SJCRH30 (cell line): Measurements from ENCODE around the gene CTBP1. TPM values are rescaled to one million over a fixed set of nuclear protein-coding genes. Genes with fewer than 3 reads are reported as not detected.

ENCODE experiments used
- DNase-seq, 2 experiments: peaks; one replicate each; pipeline ENCODE4 v3.0.0-alpha.2; 2015 to 2020
- H3K27ac ChIP-seq: fragments of 250-450 bp; sonication (Bioruptor Pico); 2 replicates; pipeline ENCODE4 v1.5.1; 2020; ENCODE audit warnings: mild to moderate bottlenecking, moderate library complexity
- H3K27me3 ChIP-seq: fragments of 250-450 bp; sonication (Bioruptor Pico); 2 replicates; pipeline ENCODE4 v1.5.1; 2020; ENCODE audit warnings: mild to moderate bottlenecking, moderate library complexity
- H3K36me3 ChIP-seq: fragments of 250-450 bp; sonication (Bioruptor Pico); 2 replicates; pipeline ENCODE4 v1.5.1; 2020; ENCODE audit warnings: mild to moderate bottlenecking, moderate library complexity
- H3K4me1 ChIP-seq: fragments of 250-450 bp; sonication (Bioruptor Pico); 2 replicates; pipeline ENCODE4 v1.5.1; 2020; ENCODE audit warnings: mild to moderate bottlenecking, moderate library complexity
- H3K4me3 ChIP-seq: fragments of 250-450 bp; sonication (Bioruptor Pico); 2 replicates; pipeline ENCODE4 v1.5.1; 2020; ENCODE audit warnings: mild to moderate bottlenecking, moderate library complexity
- H3K9me3 ChIP-seq: fragments of 250-450 bp; sonication (Bioruptor Pico); replicated peaks from 2 replicates; pipeline ENCODE4 v1.5.1; 2020; ENCODE audit warnings: mild to moderate bottlenecking, moderate library complexity
- total RNA-seq: library from RNA; depleted of rRNA; stranded (reverse); fragments of >200 nt; shearing (Covaris generic); gene quantifications from 2 replicates; pipeline ENCODE4 v1.2.3, GENCODE V29; 2014

CTBP1 gene
- total RNA-seq, 1 experiment from 2014 or later, result 141 TPM

- H3K4me3 ChIP-seq, result no peak overlapping the region
- no peak overlapping the region for H3K27ac ChIP-seq
- no peaks in the 10 kb centered on the region for H3K9me3 ChIP-seq
- H3K36me3 ChIP-seq, result peaks cover 22% of the 10 kb centered on the region; the same call in 1 of the 2 replicates
- DNase-seq, result no peak
- no peaks in the 10 kb centered on the region for H3K27me3 ChIP-seq
- peaks cover 18% of the 10 kb centered on the region for H3K4me1 ChIP-seq
These were observed 37.6 kb downstream of the CTBP1 start for GRCh38 chr4:1211371-1211770.

GRCh38 chr4:1210971-1211370 lies 38.0 kb downstream of the CTBP1 start:
- no peak overlapping the region for H3K4me3 ChIP-seq
- H3K36me3 ChIP-seq, result peaks cover 21% of the 10 kb centered on the region; the same call in 1 of the 2 replicates
- H3K4me1 ChIP-seq, result peaks cover 19% of the 10 kb centered on the region
- no peak overlapping the region for H3K27ac ChIP-seq
- no peak for DNase-seq
- H3K9me3 ChIP-seq, result no peaks in the 10 kb centered on the region
- H3K27me3 ChIP-seq, result no peaks in the 10 kb centered on the region

- H3K9me3 ChIP-seq, result no peaks in the 10 kb centered on the region
- no peak for DNase-seq
- H3K36me3 ChIP-seq, result peaks cover 17% of the 10 kb centered on the region; the same call in 1 of the 2 replicates
- H3K4me3 ChIP-seq, result no peak overlapping the region
- no peaks in the 10 kb centered on the region for H3K27me3 ChIP-seq
- peaks cover 24% of the 10 kb centered on the region for H3K4me1 ChIP-seq
- H3K27ac ChIP-seq, result no peak overlapping the region
These were observed 38.6 kb downstream of the CTBP1 start for GRCh38 chr4:1210241-1210841.

- Histone ChIP-seq H3K4me3 (no peak overlapping the region), H3K36me3 (peaks cover 13% of the 10 kb centered on the region; the same call in 1 of the 2 replicates), H3K27me3 (no peaks in the 10 kb centered on the region), H3K27ac (no peak overlapping the region), H3K9me3 (no peaks in the 10 kb centered on the region), H3K4me1 (peaks cover 29% of the 10 kb centered on the region)
- no peak for DNase-seq
These were observed 39.1 kb downstream of the CTBP1 start for GRCh38 chr4:1209821-1210220.

- no peak for DNase-seq
- Histone ChIP-seq H3K27ac (no peak overlapping the region; the same call in 1 of the 2 replicates), H3K4me3 (no peak overlapping the region), H3K4me1 (peaks cover 32% of the 10 kb centered on the region), H3K9me3 (no peaks in the 10 kb centered on the region), H3K27me3 (no peaks in the 10 kb centered on the region), H3K36me3 (peaks cover 13% of the 10 kb centered on the region; the same call in 1 of the 2 replicates)
These were observed 39.8 kb downstream of the CTBP1 start for GRCh38 chr4:1208970-1209704.

- Histone ChIP-seq H3K27ac (peak overlapping the region; percentile 60), H3K27me3 (no peaks in the 10 kb centered on the region), H3K36me3 (peaks cover 11% of the 10 kb centered on the region; the same call in 1 of the 2 replicates), H3K4me1 (peaks cover 32% of the 10 kb centered on the region), H3K4me3 (peak overlapping the region; percentile 33), H3K9me3 (no peaks in the 10 kb centered on the region)
- peak; percentile 80 to 84 for DNase-seq
These were observed 40.5 kb downstream of the CTBP1 start for GRCh38 chr4:1208266-1208961.

GRCh38 chr4:1207603-1208265 lies 41.2 kb downstream of the CTBP1 start:
- H3K36me3 ChIP-seq, result peaks cover 6% of the 10 kb centered on the region; the same call in 1 of the 2 replicates
- H3K9me3 ChIP-seq, result no peaks in the 10 kb centered on the region
- DNase-seq, result peak; percentile 80 to 85
- peak overlapping the region; percentile 60 for H3K27ac ChIP-seq
- H3K4me3 ChIP-seq, result peak overlapping the region; percentile 33
- peaks cover 32% of the 10 kb centered on the region for H3K4me1 ChIP-seq
- H3K27me3 ChIP-seq, result no peaks in the 10 kb centered on the region

- DNase-seq, result no peak
- Histone ChIP-seq H3K36me3 (peaks cover 3% of the 10 kb centered on the region; the same call in 1 of the 2 replicates), H3K4me1 (peaks cover 32% of the 10 kb centered on the region), H3K4me3 (no peak overlapping the region), H3K27me3 (no peaks in the 10 kb centered on the region), H3K9me3 (no peaks in the 10 kb centered on the region), H3K27ac (no peak overlapping the region)
These were observed 41.8 kb downstream of the CTBP1 start for GRCh38 chr4:1207157-1207470.

- H3K27ac ChIP-seq, result no peak overlapping the region
- peak in 1 of 2 experiments; percentile 2 for DNase-seq
These were observed 42.4 kb downstream of the CTBP1 start for GRCh38 chr4:1206299-1207156.

GRCh38 chr4:1205586-1206298 lies 43.2 kb downstream of the CTBP1 start:
- Histone ChIP-seq H3K9me3 (no peaks in the 10 kb centered on the region), H3K27me3 (no peaks in the 10 kb centered on the region), H3K4me1 (peaks cover 42% of the 10 kb centered on the region), H3K27ac (no peak overlapping the region), H3K36me3 (peaks cover 3% of the 10 kb centered on the region; the same call in 1 of the 2 replicates), H3K4me3 (no peak overlapping the region)
- peak in 1 of 2 experiments; percentile 5 for DNase-seq

More at GRCh38 chr4:1206299-1207156, 42.4 kb downstream of the CTBP1 start:
- peaks cover 3% of the 10 kb centered on the region; the same call in 1 of the 2 replicates for H3K36me3 ChIP-seq
- no peaks in the 10 kb centered on the region for H3K27me3 ChIP-seq
- H3K4me1 ChIP-seq, result peaks cover 35% of the 10 kb centered on the region
- no peaks in the 10 kb centered on the region for H3K9me3 ChIP-seq
- H3K4me3 ChIP-seq, result no peak overlapping the region

GRCh38 chr4:1204828-1205585 lies 43.9 kb downstream of the CTBP1 start:
- H3K27ac ChIP-seq, result no peak overlapping the region

GRCh38 chr4:1204286-1204827 lies 44.6 kb downstream of the CTBP1 start:
- no peaks in the 10 kb centered on the region for H3K27me3 ChIP-seq
- H3K4me1 ChIP-seq, result peaks cover 49% of the 10 kb centered on the region
- peak in 1 of 2 experiments; percentile 1 for DNase-seq
- H3K27ac ChIP-seq, result no peak overlapping the region
- no peak overlapping the region for H3K4me3 ChIP-seq
- no peaks in the 10 kb centered on the region for H3K9me3 ChIP-seq
- H3K36me3 ChIP-seq, result peaks cover 2% of the 10 kb centered on the region; the same call in 1 of the 2 replicates

More at GRCh38 chr4:1204828-1205585, 43.9 kb downstream of the CTBP1 start:
- Histone ChIP-seq H3K9me3 (no peaks in the 10 kb centered on the region), H3K27me3 (no peaks in the 10 kb centered on the region), H3K4me1 (peaks cover 48% of the 10 kb centered on the region), H3K36me3 (peaks cover 3% of the 10 kb centered on the region; the same call in 1 of the 2 replicates), H3K4me3 (no peak overlapping the region)
- DNase-seq, result peak; percentile 42 to 47
